Lower leg skin (tissue), 4 donors: Measurements from ENCODE around the gene GMEB2. TPM values are rescaled to one million over a fixed set of nuclear protein-coding genes. Genes with fewer than 3 reads are reported as not detected.

Source experiments
- DNase-seq, 2 donors: peaks; one replicate each; pipeline ENCODE4 v3.0.0-alpha.2; 2019; ENCODE audit warnings: low spot score in 2 of 2
- H3K4me3 ChIP-seq: fragments of 200-600 bp; sonication (generic); 2 replicates; pipeline ENCODE4 v1.5.1; 2017; ENCODE audit warnings: mild to moderate bottlenecking, low read depth; ENCODE audit not compliant: poor library complexity, severe bottlenecking
- CTCF ChIP-seq, 3 donors: fragments of 450-650 bp; IDR thresholded peaks; one replicate each; pipeline ENCODE4 v1.5.1; 2016; ENCODE audit warnings: antibody characterized with exemption in 3 of 3, mild to moderate bottlenecking in 3 of 3, moderate library complexity in 2 of 3
- POLR2A ChIP-seq, 2 donors: fragments of 450-650 bp; IDR thresholded peaks; one replicate each; pipeline ENCODE4 v1.6.1; 2016 to 2017; ENCODE audit warnings: antibody characterized with exemption in 2 of 2, mild to moderate bottlenecking in 1 of 2, moderate library complexity in 1 of 2
- WGBS, 2 donors: methylation state at CpG; one replicate each; pipeline ENCODE4 v1.1.5; 2018; 5-methylcytosine and 5-hydroxymethylcytosine counted together
- intact Hi-C: fragments of 100-400 bp; cut with DNase I; formaldehyde crosslinking; loops from one replicate; pipeline ENCODE4 v1.15.0; 2023; ENCODE audit warnings: low total_unique reads
- total RNA-seq, 4 donors: library from RNA; depleted of rRNA; stranded (reverse); fragments of >200 nt; gene quantifications; one replicate each; pipeline ENCODE4 v1.1.0, GENCODE V29; 2016

Gene GMEB2
- total RNA-seq, 4 donors from 2014 or later: 11.9 to 18.3 (median 13.7) TPM

DNA sequence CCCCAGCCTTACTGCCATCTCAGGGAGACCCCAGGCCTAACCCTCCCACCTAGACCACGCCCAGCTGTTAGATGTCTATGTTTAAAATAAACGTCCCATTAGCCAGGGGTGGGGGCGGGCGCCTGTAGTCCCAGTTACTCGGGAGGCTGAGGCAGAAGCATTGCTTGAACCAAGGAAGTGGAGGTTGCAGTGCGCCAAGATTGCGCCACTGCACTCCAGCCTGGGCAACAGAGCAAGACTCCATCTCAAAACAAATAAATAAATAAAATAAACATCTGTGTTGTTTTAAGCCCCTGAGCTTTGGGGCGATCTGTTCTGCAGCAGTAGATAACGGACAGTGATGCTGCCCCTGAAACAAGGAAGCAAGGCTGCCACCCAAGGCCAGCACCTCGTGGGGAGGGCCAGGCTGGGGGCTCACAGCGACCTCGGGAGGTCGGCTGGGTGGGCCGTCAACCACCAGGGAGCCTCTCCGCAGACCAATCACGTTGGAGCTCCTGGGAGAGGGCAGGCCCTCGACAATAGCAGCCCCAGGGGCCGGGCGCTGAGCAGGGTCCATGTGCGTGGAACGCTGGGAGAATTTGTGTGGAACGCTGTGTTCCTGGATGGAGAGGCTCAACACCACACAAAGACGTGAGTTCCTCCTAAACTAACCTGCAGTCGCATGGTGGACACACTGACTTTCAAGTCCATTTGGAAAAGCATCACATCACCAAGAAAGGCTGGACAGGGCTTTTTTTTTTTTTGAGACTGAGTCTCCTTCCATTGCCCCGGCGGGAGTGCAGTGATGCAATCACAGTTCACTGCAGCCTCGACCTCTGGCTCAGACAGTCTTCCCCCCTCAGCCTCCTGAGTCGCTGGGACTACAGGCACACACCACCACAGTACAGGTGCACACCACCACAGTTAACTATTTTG is 51.8 kb downstream of the GMEB2 start:
- H3K4me3 ChIP-seq: no peak overlapping the region
- intact Hi-C loops: no loop called here
- WGBS, 2 donors: 70 to 73% methylated on average over 28 of the region's 28 CpGs
- no peak for TF ChIP-seq CTCF (IDR thresholded peaks at IDR 0.05)
- no peak for TF ChIP-seq POLR2A (IDR thresholded peaks at IDR 0.05)
- DNase-seq: no peak

- peak within 1 kb of the TSS; percentile 41 for H3K4me3 ChIP-seq
- intact Hi-C loops: no loop called here
- peak; percentile 65 to 97 for DNase-seq
- WGBS, 2 donors: 37 to 62% methylated on average over 5 to 6 of the region's 40 CpGs
- TF ChIP-seq CTCF (IDR thresholded peaks at IDR 0.05): peak in 1 of 3 donors; percentile 21
- no peak for TF ChIP-seq POLR2A (IDR thresholded peaks at IDR 0.05)
These were observed 52.6 kb downstream of the GMEB2 start, which contains the start of gene HELZ2 for GRCh38 chr20:63574156-63574828. HELZ2 (minus strand) TSS chr20:63574239; CDS start chr20:63572385, 1,854 bp downstream.

GRCh38 chr20:63573647-63574131 is 53.2 kb downstream of the GMEB2 start:
- WGBS, 2 donors: 2 to 13% methylated on average over 6 to 12 of the region's 24 CpGs
- DNase-seq: no peak
- peak overlapping the region; percentile 41 for H3K4me3 ChIP-seq
- intact Hi-C loops: no loop called here
- TF ChIP-seq CTCF (IDR thresholded peaks at IDR 0.05) (no peak), POLR2A (IDR thresholded peaks at IDR 0.05) (no peak)

- 84 to 88% methylated on average over 27 to 33 of the region's 34 CpGs for WGBS, 2 donors
- intact Hi-C loops: no loop called here
These were observed 53.9 kb downstream of the GMEB2 start for GRCh38 chr20:63572788-63573646.

More at GRCh38 chr20:63572788-63573646, 53.9 kb downstream of the GMEB2 start:
- TF ChIP-seq CTCF (IDR thresholded peaks at IDR 0.05) (no peak), POLR2A (IDR thresholded peaks at IDR 0.05) (no peak)
- H3K4me3 ChIP-seq: peak overlapping the region; percentile 41
- DNase-seq: no peak
